ENCODE results near the gene NAA40. TPM values are rescaled to one million over a fixed set of nuclear protein-coding genes. Genes with fewer than 3 reads are reported as not detected.

The NAA40 gene
- total RNA-seq, result 8.3 TPM in 2 replicates

GRCh38 chr11:63938479-63939396, at the start of gene NAA40:
NAA40 (plus strand) TSS chr11:63939002; CDS start chr11:63939097, 95 bp downstream.
- peak; percentile 95 to 98 for DNase-seq (ENCODE audit: low read depth in 2 of 2)

- DNase-seq (ENCODE audit: low read depth in 2 of 2), result no peak
These were observed 49.5 kb upstream of the NAA40 start for GRCh38 chr11:63889344-63889743.

DNA sequence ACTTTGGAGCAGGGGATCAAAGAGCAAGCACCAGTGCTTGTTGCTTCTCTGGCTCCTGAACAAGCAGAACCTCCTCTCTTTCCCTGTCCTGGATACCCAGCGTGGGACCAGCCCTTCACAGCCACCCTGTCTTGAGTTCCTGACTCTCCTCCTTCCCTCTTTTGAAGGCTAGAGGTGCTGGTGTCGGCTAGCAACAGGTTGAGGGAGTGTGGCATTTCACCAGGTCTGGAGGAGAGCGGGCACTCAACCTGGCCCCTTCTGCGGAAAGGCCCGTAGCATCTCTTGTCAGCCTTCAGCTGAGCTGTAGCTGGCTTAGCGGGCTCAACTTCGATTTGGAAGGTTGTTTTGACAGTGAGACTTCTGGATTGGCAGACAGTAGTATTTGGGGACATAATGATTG, 48.4 kb upstream of the NAA40 start:
- no peak for DNase-seq (ENCODE audit: low read depth in 2 of 2)

DNA sequence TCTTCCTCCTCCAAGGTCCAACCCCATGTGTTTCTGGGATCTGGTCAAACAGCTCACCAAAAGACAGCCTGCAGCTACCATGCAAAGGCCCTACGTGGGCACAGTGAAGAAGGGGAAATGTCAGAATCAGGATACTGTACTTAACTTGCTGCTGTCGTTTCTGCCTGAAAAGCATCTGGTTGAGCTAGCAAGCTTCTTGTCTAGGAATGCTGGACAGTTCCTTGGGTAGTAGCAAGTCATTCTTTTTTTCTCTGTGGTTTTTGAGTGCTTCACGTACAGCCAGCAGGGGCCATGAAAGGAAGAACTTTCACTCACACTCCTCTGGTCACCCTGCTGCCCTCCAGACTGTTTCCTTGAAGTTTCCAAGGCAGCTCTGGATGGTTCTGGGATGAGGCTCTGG, 46.6 kb upstream of the NAA40 start:
- DNase-seq (ENCODE audit: low read depth in 2 of 2), result peak in 1 of 2 donors; percentile 40

DNA sequence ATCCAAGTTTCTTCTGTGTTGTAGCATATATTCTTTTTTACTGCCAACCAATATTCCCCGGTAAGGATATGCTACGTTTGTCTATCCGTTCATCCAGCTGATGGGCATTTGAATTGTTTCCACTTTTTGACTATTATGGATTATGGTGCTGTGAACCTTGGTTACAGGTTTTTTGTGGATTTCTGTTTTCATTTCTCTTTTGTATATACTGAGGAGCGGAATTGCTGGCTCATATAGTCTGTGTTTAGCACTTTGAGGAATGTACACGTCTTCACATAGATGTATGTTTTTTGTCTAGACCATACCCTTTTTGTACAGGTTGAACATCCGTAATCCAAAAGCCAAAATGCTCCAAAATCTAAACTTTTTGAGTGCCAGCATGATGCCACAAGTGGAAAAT, 45.4 kb upstream of the NAA40 start:
- no peak for DNase-seq (ENCODE audit: low read depth in 2 of 2)

DNA sequence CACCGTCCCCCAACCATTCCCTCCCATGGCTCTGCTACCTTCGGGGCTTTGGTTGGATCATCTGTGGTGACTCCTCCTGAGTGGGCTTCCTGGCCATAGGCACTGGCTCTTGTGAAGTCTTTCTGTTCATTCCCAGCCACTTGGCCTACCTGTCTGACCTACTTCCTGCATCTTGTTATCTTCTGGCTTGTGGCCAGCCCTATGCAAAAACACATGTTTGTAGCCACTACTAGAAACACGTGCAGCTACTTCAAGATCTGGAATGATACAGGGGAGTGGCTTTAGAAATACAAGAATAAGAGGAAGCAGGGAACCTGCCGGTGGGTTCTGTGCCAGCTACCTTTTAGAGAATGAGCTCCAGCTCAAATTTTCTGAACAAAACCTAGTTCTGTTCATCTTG, 42.7 kb upstream of the NAA40 start:
- DNase-seq (ENCODE audit: low read depth in 2 of 2), result no peak

- DNase-seq (ENCODE audit: low read depth in 2 of 2), result no peak
These were observed 41.2 kb upstream of the NAA40 start for GRCh38 chr11:63897459-63898146.

DNA sequence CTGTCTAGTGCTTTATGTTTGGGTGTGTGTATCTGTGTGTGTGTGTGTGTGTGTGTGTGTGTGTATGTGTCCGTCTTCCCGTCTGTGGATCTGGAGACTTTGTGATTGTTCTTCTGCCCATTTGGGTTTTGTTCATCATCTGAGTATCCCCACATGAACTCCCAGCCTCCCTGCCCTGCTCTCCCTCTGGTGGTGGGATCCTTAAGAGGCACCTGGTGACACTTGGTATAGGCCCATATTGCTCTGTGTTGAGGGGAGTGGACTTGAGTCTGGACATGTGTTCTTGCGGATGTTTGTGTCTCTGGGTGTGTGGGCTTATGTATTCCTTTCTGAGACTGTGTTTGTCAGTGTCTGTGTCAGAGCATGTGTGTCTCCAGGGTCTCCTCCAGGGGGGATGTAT, 37.1 kb upstream of the NAA40 start:
- peak; percentile 31 to 43 for DNase-seq (ENCODE audit: low read depth in 2 of 2)

DNA sequence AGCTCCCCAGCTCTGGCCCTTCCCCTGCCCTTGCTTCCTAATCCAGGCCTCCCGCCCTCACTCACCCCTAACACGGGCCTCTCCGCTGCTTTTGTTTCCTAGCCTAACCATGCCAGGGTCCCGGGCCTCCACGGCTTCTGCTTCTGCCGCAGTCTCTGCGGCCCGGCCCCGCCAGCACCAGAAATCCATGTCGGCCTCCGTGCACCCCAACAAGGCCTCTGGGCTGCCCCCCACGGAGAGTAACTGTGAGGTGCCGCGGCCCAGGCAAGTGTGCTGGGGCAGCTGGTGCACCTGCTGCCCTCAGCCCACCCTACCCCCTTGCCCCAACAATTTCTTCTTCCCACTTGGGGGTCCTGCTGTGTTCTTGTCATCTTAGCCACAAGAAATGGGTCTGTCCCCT, 34.9 kb upstream of the NAA40 start:
- DNase-seq (ENCODE audit: low read depth in 2 of 2), result no peak

- DNase-seq (ENCODE audit: low read depth in 2 of 2), result no peak
These were observed 34.1 kb upstream of the NAA40 start for GRCh38 chr11:63904743-63905142.

DNA sequence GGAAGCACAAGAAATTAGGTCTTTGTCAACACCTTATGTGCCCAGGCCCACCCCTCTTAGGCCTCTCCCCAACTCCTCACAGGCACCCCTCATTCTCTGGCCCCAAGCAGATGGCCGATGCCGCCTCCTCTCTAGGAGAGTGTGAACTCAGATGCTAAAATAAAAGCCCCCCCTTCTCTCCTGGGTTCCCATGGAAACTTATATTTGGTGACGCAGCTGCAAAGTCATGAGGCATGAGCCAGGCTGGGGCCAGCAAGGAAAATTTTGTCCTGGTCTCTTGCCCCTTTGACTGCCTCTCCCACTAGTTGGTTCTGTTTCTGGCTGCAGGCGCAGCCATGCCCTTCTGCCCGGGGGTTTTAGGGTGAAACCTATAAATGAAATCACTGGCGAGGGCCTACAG, 33.6 kb upstream of the NAA40 start:
- no peak for DNase-seq (ENCODE audit: low read depth in 2 of 2)

DNA sequence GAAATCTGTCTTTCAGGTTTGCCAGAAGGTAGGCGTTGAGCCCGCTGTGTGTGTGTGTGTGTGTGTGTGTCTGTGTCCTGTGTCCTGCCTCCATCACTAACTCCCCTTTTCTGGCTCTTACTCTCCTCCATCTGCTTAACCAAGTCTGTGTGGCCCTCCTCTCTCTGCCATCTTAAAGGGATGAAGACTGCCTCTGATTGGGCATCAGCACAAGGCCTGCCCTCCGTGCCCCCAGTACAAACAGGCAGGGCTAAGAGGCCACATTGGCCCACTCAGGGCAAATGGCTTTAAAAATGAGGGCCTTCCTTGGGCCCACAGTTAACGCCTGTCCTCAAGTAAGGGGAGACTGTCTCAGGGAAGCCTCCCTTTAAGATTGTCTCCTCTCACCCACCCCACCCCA, 32.7 kb upstream of the NAA40 start:
- DNase-seq (ENCODE audit: low read depth in 2 of 2), result no peak

- peak; percentile 39 to 53 for DNase-seq (ENCODE audit: low read depth in 2 of 2)
These were observed 32.2 kb upstream of the NAA40 start for GRCh38 chr11:63906585-63906984.

- no peak for DNase-seq (ENCODE audit: low read depth in 2 of 2)
These were observed 31.7 kb upstream of the NAA40 start for GRCh38 chr11:63907063-63907462.

DNA sequence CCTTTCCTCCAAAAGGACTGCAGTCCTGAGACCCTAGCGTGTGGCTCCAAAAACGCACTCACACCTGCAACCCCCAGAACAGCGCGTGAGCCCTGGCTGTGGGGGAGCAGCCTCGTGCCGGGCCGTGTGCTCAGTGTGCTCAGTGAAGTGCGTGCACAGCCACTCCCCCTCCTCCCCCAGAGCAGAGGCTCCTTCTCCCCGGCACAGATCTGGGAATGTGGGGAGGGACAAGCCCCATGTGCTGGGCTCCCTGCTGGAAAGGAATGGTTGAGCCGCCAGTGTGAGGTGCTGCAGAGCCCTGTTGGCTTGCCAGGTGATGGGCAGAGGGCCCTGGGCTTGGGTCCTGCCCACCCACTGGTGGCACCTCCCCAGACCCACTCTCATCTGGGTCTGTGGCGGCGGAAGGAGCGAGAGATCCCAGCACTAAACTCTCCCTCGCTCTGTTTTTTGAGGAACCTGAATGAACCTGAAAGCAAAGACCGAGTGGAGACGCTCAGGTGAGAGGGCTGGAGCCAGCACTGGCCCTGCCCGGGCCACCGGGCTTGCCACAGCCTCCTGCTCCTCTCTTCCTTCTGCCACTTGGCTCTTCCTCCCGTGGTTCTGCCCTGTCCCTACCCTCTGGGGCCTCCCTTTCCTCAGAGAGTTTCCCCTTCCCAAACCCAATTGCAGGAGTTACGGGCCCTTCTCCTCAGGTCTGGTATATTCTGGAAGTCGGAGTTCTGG, 30.8 kb upstream of the NAA40 start:
- DNase-seq (ENCODE audit: low read depth in 2 of 2), result no peak

GRCh38 chr11:63908631-63909401, 30.0 kb upstream of the NAA40 start:
- no peak for DNase-seq (ENCODE audit: low read depth in 2 of 2)

DNA sequence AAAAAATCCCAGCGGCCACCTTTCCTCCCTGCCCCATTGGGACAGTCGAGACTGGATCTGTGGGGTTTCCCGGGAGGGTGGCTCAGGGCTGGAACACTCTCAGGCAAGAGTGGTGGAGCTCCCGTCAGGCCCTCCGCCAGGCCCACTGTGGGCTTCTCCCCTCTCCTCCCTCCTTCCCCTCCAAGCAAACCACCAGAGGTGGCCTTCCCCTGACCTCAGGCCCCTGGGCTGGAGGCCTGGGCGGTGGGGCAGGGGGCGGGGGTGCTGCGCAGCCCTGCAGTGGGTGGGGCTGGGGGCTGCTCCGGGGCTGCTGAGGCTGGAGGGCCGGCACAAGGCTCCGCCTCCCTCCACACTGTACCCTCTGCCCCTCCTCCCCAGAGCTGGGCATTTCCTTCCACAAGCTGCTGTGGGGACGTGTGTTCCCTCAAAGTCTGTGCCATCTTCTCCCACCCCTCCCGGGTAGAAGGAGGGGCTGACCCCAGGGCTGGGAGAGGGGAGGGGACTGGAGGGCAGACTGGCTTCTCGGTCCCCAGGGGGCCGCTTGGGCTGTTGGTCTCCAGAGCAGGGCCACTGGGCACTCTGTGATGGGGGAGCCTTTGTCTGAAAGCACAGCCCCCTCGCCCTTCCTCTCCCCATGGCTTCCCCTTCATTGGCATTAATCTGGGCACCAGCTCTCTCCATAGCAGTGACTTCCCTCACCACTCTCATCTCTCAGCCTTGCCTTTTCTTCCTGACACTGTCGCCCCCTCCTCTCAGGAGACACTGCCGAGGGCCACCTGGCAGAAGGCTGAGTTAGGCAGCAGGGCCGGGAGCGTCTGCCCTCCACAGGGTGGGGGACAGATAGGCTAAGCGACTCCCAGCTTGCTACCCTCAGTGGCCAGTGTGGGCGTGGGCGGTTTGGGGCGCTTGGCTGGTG, 29.0 kb upstream of the NAA40 start:
- no peak for DNase-seq (ENCODE audit: low read depth in 2 of 2)

DNA sequence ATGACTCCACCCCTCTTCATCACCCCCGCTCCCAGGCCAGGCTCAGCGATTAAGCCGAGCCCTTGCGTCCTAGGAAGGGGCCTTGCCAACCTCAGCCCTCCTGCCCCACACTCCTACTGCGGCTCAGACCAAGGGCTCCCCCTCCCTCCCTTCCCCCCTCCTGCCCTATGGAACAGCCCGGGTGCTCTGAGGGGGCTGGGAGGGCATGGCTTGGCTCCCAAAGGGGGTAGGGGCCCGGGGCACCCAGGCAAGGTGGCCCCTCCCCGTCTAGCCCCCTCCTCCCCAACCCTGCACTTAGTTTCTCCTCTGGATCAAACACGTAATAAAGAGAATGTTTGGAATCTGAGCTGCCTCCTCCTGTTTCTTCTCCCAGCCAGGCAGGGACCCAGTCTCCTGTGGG, 28.1 kb upstream of the NAA40 start:
- DNase-seq (ENCODE audit: low read depth in 2 of 2), result no peak

GRCh38 chr11:63911440-63911839, 27.4 kb upstream of the NAA40 start:
- no peak for DNase-seq (ENCODE audit: low read depth in 2 of 2)

- DNase-seq (ENCODE audit: low read depth in 2 of 2), result no peak
These were observed 26.9 kb upstream of the NAA40 start for GRCh38 chr11:63911876-63912275.
